ENCODE results near the gene WNT7B.

The WNT7B gene

DNA sequence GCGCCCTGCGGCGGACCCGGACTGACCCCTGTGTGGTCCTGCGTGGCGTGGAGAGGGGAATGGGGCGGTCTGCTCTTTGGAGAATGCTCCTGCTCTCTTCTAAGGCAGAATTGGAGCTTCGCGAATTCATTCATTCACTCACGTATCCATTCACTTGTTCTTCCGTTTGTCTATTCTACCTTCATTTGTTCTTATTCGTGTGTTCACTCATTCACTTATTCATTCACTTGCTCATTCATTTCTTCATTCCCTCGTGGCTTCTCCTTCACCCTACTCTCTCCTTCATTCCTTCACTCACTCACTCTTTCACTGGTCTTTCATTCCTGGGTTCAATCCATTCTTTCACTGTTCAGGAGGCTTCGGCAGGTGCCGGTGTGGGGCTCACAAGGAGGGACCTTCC lies 69.6 kb downstream of the WNT7B start:
- no peak for DNase-seq (ENCODE audit: low read depth in 2 of 2)

DNA sequence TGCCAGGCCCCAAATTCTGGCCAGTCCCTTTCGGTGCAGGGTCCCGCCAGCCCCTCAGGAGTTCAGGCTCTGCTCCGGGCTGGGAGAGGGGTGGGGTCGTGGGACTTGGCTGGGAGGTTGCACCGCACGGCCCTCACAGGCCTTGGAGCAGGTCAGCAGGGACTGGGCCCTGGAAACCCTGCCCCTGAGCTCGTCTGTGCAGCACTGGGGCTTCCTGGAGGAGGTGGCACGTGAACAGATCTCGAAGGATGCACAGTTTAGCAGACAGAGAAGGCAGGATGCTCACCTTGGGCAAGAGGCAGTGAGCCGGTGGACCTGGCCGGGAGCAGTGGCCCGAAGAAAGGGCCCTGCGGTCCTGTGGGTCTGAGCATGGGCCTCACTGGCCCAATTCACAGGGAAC lies 70.0 kb downstream of the WNT7B start:
- DNase-seq (ENCODE audit: low read depth in 2 of 2): no peak

DNA sequence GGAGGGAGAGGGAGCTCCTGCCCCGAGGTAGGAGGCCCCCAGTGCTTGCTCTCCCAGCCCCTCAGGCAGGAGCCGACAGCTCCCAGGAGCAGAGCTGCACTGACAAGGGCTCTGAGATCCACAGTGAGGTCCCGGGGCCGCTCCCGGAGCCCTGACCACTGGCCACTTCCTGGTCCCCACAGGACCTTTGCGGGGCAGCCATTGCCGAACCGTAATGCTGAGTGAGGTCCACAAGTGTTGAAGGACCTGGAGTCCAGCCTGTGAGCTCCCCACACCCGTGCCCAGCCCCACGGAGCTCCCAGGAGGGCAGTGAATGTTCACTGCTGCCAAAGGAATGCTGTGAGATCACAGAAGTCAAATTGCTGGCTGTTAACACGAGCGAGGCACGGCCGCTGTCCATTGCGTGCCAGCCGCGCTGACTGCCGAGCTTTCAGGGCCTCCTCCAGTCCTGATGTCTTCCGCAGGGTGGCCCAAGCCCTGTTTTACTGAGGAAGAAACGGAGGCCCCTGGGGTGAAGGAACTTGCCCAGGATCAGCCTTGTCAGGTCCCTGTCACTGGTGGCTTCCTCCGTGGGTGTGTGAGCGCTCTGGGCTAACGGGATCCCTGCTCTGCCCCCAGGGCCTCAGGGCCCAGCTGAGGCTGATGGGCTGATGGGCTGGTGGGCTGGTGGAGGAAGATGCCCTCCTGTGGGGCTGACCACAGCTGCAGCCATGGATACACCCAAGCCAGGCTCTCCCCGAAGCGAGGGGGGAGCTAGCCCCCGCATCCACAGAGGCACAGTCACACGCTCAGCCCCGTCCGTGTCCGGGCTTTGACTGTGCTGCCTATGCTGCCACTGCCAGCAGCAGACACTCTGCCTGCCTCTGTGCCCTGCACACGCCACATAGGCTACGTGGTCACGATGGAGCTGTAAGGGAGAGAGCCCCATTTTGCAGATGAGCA lies 70.8 kb downstream of the WNT7B start:
- no peak for DNase-seq (ENCODE audit: low read depth in 2 of 2)

DNA sequence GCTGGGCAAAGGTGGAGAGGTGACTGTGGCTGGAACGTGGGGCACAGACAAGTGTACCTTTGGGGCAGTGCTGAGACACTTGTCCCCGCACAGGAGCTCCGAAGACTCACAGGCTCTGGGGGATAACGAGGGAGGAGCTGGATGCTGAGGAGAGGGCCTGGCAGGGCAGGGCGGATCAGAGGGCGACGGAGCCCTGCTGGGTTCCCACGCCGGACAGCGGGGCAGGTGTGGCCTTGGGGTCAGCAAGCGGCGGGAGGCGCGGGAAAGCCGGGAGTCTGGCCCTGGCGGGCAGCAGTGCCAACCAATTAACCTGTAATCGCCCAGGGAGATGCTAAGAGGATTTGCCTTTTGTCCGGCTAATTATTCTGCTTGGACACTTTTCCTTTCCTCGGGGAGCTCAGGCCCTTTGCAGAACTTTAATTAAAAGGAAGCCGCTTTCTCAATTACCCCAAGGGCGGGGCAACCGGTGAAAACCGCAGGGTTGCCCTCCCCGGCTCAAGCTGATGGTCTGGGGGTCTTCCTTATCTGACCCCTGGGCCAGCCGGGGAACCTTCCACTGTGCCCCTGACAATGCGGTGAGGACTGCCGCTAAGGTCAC lies 71.5 kb downstream of the WNT7B start:
- no peak for DNase-seq (ENCODE audit: low read depth in 2 of 2)

DNA sequence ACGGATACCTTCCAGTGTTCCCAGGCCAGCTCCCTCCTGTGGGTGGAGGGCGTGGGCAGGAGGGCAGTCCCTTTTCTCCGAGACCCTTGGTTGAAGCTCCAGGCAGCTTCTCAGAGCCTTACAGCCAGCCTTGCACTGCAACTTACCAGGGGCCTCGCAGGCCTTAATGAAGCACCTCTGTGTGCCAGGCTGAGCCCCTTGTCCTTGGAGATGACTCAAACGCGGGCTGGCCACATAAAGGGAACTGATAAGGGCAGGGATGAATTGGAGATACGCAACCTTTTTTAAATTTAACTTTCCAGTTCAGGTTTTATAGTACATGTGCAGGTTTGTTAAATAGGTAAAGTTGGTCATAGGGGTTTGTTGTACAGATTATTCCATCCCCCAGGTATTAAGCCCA lies 72.7 kb downstream of the WNT7B start:
- DNase-seq (ENCODE audit: low read depth in 2 of 2): no peak

DNA sequence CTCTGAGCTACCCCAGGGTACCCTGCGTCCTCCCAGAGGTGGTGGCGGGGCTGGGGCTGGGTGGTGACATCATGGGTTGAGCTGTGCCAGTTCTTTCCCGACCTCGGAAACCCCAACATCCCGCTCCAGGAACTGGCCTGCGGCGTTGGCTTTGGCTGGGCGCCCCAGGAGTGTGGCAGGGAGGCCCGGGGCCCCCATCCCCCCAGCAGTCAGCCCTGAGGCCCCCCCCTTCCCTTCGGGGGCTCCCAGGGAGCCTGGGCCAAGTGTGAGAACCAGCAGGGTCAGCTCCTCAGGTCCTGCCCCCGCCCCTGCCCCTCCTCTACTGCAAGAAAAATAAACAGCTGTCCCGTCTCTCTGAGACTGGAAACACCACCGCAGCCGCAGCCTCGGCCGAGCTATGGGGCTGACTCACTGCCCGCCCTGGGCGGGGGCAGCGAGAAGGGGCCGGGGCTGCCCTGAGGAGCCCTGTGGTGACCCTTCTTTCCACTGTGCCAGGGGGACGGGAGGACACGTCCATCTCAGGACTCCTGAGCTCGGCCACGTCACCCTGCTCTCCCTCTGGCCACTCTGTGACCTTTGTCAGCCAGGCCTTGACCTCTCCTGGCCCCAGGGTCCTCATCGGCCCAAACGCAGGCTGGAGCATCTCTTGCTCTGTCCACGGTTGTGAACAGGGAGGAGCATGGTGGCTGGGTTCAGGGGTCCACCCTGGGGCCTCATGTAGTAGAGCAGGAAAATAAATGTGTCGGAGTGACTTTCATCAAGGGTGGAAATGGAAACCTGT lies 73.4 kb downstream of the WNT7B start:
- DNase-seq (ENCODE audit: low read depth in 2 of 2): no peak

DNA sequence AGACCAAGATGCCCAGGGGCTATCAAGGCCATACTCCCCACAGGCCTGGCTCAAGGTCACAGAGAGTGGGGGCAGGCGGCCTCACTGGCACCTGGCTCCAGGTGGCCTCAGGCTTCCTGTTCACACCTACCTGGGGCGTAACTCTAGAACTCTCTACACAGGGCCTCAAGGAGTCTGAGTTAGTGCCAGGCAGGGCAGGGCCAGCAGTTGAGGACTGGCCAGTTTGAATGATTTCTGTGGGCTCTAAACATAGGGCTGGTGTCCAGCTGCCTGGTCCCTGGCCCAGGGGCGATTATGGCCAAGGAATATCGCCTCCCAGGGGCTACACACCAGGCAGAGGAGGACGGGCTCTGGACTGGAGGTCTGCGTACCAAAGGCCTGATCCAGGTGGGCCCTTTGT lies 79.2 kb downstream of the WNT7B start:
- DNase-seq (ENCODE audit: low read depth in 2 of 2): no peak

DNA sequence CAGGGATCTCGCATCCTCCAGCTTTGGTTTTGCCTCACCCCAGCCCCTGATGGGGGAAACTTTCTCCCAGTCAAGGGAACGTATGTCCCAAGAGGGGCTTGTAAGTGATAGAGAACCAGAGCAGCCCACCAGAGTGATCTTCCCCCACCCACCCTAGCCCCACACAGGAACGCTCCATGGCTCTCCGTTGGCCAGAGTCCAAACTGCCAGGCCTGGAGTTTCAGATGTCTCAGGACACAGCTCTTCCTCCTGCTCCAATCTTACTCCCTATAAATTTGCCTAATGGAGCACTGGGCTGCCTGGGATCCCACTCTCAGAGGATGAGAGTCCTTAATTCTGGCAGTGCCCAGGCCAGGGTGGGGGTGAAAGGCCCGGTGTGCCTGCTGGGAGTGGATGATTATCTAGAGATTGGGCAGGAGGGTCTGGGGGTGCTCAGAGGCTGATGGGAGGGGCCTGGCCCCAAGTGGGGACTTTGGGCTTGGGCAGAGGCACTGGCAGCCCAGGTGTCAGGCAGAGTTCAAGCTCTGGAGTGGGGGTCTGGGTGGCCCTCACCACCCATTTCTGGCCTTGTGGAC lies 79.9 kb downstream of the WNT7B start:
- DNase-seq (ENCODE audit: low read depth in 2 of 2): no peak

DNA sequence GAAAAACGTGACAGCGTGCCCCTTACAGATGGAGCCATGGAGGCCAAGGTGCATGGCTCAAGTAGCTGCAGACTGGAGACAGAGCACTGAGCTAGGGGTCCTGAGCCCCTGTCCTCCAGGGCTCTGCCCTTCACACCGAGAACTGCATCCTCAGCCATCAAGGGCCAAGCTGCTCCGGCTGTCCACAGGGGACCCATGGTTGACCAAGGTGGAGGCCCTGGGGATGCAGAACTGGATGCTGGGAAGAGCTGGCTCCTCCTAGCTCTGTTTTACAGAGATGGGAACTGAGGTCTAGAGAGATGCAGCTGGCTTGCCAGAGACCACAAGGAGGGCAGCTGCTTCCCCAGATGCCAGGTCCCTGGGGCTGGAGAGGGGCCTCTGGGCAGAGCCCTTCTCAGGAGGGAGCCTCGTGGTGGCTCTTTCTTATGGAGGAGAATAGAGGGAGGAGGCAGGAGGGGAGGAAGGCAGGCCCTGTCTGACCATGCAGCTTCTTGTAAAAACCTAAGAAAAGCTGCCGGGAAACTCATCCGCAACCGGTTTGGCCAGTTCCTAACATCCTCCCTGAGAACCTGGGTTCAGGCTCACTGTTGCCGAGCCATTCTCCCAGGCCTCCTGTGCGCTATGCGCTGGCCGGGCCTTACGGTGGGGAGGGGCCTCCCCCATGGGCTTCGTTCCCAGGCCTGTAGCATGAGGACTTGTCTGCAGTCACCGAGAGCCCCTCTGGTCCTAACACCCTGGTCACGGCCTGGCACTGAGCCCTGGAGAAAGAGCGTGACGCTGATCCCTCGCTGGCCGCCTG lies 80.6 kb downstream of the WNT7B start:
- DNase-seq (ENCODE audit: low read depth in 2 of 2): no peak

DNA sequence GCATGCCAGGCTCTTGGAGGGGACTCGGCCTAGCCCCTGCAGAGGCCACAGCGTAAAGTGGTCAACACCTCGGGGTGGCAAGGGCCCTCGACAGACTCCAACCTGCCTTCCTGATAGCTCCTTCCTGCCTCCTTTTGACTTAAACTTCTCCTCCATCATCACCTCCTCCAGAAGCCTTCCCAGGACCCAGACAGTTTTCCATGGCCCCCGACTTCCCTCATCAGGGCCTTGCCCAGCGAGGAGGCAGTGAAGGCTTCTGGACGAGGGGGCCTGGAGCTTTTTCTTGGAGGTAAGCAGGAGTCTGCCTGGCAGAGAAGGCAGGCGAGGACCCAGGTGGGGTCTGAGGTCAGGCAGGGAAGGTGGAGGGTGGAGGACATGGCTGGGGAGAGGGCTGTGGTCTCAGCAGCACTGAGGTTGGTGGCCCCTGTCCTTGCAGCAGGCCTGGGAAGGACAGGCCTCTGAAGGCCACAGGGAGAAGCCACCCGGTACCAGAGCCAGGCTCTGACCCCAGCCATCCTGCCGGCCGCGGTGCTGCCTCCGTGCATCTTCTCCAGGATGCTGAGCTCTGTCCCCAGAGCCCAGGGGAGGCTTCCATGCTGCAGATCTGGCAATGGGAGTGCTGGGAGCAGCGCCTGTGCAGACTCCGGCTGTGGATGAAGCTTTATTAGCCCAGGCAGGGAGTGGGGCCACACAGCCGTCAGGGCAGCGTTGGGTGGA lies 81.4 kb downstream of the WNT7B start:
- DNase-seq (ENCODE audit: low read depth in 2 of 2): no peak

DNA sequence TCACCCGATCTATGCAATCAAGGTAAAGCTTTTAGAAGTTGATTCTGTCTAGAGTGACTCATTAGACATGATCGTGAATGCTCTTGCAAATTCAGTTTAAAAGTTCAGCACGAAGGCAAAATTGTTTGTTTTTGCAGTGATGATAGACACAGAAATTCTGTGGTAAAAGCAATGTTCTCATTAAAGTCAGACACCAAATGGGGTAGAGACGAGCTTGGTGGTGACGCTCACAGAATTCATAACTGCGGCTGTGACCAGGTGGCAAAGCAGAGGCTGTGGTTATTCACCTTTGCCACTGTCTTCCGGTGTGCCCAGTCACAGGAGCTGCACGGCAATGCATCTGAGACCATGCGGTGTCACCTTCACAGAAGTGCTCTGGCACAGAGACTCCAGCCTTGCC lies 83.4 kb downstream of the WNT7B start:
- no peak for DNase-seq (ENCODE audit: low read depth in 2 of 2)

DNA sequence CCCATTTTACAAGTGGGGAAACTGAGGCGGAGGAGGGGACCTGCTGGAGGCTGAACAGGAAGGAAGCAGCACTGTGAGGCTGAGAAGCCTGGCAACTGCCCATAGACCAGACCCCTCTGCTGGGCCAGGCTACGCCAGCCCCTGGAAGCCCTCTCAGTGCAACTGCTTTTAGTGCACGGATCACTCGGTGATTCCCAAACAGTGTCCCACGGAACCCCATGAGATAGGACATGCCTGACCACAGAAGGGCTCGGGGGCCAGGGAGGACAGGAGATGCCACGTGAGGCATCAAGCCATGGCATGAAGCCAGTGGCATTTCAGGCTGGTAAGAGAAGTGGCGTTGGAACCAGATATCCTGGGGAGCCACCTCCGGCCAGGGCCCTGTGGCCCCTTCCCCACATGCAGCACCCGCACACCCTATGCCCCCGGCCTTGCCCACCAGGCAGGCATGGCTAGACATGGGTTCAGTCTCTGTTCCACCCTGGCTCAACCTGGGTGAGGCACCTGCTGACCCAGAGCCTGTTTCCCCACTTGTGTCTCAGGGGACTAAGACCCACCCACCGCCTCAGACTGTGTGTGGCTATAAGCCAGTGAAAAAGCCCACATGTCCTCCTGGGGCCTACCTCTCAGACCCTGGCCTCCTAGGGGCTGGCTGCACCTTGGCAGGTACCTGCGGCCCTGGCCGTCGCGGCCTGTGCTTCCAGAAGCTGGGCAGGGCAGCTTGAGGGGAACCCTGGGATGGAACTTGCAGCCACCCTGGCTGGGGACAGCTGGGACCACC lies 84.1 kb downstream of the WNT7B start:
- no peak for DNase-seq (ENCODE audit: low read depth in 2 of 2)

DNA sequence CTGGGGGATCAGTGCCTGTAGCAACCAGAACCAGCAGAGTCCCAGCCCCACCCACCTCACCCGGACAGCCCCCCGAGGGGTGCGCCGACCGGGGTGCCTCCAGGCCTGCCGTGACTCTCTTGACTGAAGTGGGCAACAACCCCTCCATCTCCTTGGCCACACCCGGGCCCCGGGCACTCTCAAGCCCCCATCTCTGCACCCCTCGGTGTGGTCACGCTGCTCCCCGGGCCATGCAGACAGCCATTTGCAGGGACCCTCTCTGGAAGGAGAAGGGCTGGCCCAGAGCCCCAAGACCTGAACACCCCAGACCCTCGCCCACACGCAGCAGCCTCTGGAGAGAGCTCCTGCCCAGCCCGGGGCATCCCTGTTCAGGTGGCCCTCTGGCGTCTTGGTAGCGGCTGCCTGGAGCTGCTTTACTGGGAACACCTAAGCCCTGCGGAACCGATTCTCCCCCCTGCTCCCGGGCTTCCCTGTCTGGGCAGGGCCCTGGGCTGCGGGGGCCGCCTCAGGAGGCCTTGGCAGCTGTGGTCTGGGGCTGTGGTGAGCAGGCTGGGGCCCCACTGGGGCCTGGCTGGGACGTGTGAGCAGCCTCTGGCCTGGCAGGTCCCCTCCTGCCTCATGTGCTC lies 84.9 kb downstream of the WNT7B start:
- DNase-seq (ENCODE audit: low read depth in 2 of 2): no peak

DNA sequence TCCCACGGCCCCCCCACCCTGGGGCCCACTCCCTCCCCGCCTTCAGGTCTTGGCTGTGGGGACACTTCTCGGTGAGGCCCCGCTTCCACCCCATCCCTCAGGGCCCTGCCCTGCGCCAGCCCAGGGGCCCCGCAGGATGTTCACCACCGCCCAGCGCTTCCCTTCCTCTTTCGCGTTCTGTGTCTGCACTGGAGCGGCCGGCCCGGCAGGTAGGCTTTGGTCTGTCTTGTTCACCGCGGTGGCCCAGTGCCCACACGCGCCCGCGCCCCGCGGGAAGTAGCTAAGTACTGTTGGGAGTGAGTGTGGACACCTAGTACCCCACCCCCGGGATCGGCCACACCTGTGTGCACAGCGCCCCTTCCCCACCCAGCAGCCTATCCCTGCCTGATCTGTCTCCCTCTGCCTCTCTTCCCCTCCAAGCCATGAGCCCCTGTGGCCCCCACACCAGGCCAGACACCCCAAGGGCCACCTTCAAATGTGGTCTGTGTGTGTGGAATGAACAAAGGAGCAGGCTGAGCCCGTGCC lies 85.4 kb downstream of the WNT7B start:
- DNase-seq (ENCODE audit: low read depth in 2 of 2): no peak

DNA sequence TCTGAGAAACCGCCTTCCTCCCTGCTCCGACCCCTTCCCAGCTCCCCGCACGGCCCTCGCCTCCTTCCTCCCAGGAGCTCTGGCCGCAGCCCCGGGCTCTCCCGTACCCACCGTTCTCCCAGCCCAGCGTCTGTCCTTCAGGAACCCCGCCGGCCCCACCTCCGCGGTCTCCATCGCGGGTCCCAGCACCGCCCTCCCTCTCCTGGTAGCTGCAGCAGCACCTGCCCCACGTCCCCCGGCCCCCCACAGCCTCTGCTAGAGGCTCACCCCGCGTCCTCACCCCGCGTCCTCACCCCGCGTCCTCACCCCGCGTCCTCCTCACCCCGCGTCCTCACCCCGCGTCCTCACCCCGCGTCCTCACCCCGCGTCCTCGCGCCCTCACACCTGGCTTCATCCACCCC lies 85.9 kb downstream of the WNT7B start:
- no peak for DNase-seq (ENCODE audit: low read depth in 2 of 2)

DNA sequence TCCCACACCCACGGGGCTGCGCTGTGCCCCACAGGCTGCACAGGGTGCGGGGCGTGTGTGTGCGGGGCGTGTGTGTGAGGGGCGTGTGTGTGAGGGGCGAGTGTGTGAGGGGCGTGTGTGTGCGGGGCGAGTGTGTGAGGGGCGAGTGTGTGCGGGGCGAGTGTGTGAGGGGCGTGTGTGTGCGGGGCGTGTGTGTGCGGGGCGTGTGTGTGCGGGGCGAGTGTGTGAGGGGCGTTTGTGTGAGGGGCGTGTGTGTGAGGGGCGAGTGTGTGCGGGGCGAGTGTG lies 86.7 kb downstream of the WNT7B start:
- no peak for DNase-seq (ENCODE audit: low read depth in 2 of 2)

DNA sequence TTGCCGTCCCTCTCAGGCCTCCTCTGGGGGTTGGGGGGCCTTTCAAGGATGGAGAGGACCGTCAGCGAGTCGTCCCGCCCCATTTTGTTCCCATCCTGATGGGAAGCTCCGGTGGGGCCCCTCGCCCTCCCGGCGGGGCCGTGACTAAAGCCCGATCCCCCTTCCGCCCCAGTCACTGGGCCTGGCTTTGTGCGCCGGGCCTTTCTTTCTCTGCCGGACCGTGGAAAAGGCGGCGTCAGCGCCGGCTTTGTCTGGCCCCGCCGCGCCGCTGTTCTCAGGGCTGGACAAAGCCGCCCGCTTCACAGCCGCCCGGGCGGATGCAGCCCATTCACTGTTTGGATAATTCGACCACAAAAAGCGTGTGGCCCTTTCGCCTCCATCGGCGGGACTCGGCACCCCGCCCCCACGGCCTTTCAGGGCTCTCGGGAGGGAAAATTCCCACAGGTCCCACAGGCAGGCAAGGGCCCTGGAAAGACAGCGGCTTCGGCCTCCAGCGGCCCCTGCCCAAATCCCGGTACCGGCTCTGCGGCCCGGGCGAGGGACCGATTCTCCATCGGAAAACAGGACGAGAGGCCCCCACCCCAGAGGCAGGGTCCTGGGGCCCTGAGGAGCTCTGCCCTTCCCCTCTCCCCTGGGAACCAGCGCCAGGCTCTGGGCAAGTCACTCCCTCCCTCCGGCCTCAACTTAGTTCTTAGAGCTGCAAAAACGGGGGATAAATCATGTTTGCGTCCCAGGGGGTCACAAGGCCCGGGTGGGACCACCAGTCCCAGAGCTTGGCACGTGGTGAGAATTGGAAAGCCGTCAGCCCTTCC lies 87.2 kb downstream of the WNT7B start:
- DNase-seq (ENCODE audit: low read depth in 2 of 2): no peak

DNA sequence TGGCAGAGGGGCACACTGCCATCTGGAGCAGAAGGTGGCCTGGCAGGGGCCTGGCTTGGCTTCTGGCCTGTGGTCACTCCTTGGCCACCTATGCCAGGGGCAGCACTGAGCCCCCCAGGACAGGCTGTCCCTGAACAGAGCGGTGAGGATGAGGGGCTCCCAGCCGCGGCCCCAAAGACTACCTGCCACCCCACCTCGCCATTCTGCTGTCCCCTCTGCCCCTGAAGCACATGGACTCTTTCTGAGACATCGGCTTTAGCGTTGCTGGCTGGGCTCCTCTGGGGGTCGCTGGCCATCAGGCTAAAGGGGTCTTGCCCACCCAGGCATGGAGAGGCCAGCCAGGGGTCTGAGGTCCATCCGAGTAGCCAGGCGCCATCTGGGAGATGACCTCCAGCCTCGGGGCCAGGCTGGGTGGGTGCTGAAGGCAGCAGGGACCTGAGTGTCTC lies 87.8 kb downstream of the WNT7B start:
- no peak for DNase-seq (ENCODE audit: low read depth in 2 of 2)

All from activated CD4-positive, alpha-beta T cell treated with anti-CD3 and anti-CD28 coated beads for 24 hours (primary cell).